GM21423 (cell line): ENCODE results near the gene OR2F1.
"Not testable (repeated sequence)": the region's sequence is repeated elsewhere in the genome, so short reads cannot be mapped to it uniquely, and the experiment has no call there.

Experiments
- ATAC-seq: cut with Tn5 transposase; IDR thresholded peaks from one replicate; pipeline ENCODE4 v1.9.1; 2021; ENCODE audit warnings: mild to moderate bottlenecking, moderate library complexity; ENCODE audit not compliant: unreplicated experiment

The OR2F1 gene

GRCh38 chr7:144006029-144006691, 51.5 kb downstream of the OR2F1 start:
- no peak for ATAC-seq

- ATAC-seq: no peak
These were observed 52.0 kb downstream of the OR2F1 start for GRCh38 chr7:144006692-144007042.

- no peak for ATAC-seq
These were observed 54.7 kb downstream of the OR2F1 start for GRCh38 chr7:144009361-144009760.

GRCh38 chr7:144010061-144010460, 55.4 kb downstream of the OR2F1 start:
- ATAC-seq: not testable (repeated sequence)

GRCh38 chr7:144010821-144011220, 56.2 kb downstream of the OR2F1 start:
- not testable (repeated sequence) for ATAC-seq

GRCh38 chr7:144011458-144012230, 57.0 kb downstream of the OR2F1 start:
- ATAC-seq: no peak
